ENCODE data around the gene MEF2A.
"Not testable (repeated sequence)": the region's sequence is repeated elsewhere in the genome, so short reads cannot be mapped to it uniquely, and the experiment has no call there.

The MEF2A gene

GRCh38 chr15:99565299-99566156, at the start of gene MEF2A:
MEF2A (plus strand) TSS chr15:99565984; CDS start chr15:99633120, 67,136 bp downstream.
- H3K4me3 ChIP-seq (ENCODE audit: low read depth, low read length) = peak within 1 kb of the TSS; percentile 70
- peak; percentile 97 for DNase-seq (ENCODE audit: low read depth)
- TF ChIP-seq, protein P1, sequence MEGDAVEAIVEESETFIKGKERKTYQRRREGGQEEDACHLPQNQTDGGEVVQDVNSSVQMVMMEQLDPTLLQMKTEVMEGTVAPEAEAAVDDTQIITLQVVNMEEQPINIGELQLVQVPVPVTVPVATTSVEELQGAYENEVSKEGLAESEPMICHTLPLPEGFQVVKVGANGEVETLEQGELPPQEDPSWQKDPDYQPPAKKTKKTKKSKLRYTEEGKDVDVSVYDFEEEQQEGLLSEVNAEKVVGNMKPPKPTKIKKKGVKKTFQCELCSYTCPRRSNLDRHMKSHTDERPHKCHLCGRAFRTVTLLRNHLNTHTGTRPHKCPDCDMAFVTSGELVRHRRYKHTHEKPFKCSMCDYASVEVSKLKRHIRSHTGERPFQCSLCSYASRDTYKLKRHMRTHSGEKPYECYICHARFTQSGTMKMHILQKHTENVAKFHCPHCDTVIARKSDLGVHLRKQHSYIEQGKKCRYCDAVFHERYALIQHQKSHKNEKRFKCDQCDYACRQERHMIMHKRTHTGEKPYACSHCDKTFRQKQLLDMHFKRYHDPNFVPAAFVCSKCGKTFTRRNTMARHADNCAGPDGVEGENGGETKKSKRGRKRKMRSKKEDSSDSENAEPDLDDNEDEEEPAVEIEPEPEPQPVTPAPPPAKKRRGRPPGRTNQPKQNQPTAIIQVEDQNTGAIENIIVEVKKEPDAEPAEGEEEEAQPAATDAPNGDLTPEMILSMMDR (IDR thresholded peaks at IDR 0.05; ENCODE audit: insufficient read depth, low read depth, low read length, missing control alignments) = no peak

DNA sequence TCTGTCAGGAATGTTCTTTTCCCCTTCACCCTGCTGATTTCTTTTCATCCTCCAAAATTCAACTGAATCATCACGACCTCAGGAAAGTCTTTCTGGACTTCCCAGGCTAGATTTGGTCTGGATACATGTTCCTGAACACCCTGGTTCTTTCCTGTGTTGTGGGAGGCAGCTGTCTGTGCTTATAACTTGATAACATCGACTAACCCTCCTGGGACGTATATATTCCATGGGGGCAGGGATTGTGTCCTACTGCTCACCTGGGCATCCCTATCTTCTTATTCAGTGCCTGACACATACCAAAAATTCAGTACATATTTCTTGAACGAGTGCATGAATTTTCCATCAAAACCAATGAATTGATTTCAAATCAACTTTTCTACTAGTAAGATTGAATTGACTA, 47.6 kb upstream of the MEF2A start:
- no peak overlapping the region for H3K4me3 ChIP-seq (ENCODE audit: low read depth, low read length)
- DNase-seq (ENCODE audit: low read depth) = no peak
- TF ChIP-seq, protein P1 (IDR thresholded peaks at IDR 0.05; ENCODE audit: insufficient read depth, low read depth, low read length, missing control alignments) = no peak

- not testable (repeated sequence) for DNase-seq (ENCODE audit: low read depth); H3K4me3 ChIP-seq (ENCODE audit: low read depth, low read length)
Observed at GRCh38 chr15:99519366-99519765, 46.4 kb upstream of the MEF2A start.

GRCh38 chr15:99522288-99522687, 43.5 kb upstream of the MEF2A start:
- TF ChIP-seq, protein P1 (IDR thresholded peaks at IDR 0.05; ENCODE audit: insufficient read depth, low read depth, low read length, missing control alignments) = no peak
- no peak overlapping the region for H3K4me3 ChIP-seq (ENCODE audit: low read depth, low read length)
- no peak for DNase-seq (ENCODE audit: low read depth)

DNA sequence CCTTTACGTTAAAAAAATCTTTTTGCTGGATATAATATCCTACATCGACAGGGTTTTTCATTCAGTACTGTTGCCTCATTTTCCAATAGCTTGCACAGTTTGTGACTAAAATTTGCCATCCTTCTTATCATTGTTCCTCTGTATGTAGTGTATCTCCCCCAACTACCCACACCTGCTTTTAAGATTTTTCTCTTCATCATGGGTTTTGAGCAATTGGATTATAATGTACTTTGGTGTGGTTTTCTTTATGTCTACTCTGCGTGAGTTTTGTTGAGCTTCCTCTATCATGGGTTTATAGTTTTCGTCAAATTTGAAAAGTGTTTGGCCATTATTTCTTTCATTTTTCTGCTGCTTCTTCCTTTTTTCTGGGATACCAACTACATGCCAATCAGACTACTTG, 39.6 kb upstream of the MEF2A start:
- no peak for DNase-seq (ENCODE audit: low read depth)
- no peak overlapping the region for H3K4me3 ChIP-seq (ENCODE audit: low read depth, low read length)
- TF ChIP-seq, protein P1 (IDR thresholded peaks at IDR 0.05; ENCODE audit: insufficient read depth, low read depth, low read length, missing control alignments) = no peak

DNA sequence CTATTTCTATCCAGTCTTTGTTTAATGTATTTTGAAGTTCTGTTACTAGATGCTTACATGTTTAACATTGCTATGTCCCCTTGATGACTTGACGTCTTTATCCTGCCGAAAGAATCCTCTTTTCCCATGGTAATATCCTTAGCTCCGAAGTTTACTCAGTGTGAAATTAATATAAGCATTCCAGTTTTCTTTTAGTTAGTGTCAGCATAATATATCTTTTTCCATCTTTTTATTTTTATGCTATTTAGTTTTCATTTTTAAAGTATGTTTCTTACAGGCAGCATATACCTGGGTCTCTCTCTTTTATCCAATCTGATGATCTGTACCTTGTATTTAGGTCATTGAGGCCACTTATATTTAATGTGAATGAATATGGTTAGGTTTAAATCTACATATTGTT, 39.1 kb upstream of the MEF2A start:
- no peak overlapping the region for H3K4me3 ChIP-seq (ENCODE audit: low read depth, low read length)
- TF ChIP-seq, protein P1 (IDR thresholded peaks at IDR 0.05; ENCODE audit: insufficient read depth, low read depth, low read length, missing control alignments) = no peak
- DNase-seq (ENCODE audit: low read depth) = no peak

DNA sequence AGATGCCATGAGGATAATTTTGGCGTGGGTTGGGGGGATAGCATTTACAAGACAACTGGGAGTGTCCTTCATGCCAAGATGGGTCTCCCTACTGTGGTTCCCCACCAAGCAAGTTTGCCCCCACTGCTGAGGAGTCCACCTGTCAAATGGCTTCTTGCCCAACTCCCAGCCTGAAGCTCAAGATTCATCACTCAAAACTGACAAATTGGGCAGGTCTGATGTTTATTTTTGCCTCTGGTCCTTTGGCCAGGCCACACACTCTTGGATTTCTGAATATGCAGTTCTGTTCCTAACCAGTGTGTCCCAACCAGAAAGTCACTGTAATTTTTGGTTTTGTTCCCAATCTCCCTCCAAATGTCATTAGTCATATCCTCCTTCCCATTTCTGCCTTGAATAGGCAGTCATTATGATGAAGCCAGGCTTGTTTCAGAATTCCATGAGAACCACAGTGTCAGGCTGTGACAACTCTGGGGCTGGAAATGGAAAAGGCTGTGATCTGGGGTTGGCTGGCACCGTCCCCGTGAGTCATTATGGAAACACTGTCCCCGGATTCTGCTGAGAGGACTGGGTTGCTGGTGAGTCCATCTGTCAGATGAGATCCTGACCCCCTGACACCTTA, 29.3 kb upstream of the MEF2A start:
- TF ChIP-seq, protein P1 (IDR thresholded peaks at IDR 0.05; ENCODE audit: insufficient read depth, low read depth, low read length, missing control alignments) = no peak
- no peak overlapping the region for H3K4me3 ChIP-seq (ENCODE audit: low read depth, low read length)
- DNase-seq (ENCODE audit: low read depth) = no peak

Measured in GM12865 (cell line).